PC-3 (cell line): ENCODE results near the gene FHL2. TPM values are rescaled to one million over a fixed set of nuclear protein-coding genes. Genes with fewer than 3 reads are reported as not detected.
A peak's percentile ranks its signal among the peaks of the same experiment; 100 is the strongest.

Experiments used
- ATAC-seq: fragments of 200-7000 bp; cut with Tn5 transposase; 2 replicates; pipeline ENCODE4 v1.9.1; 2020; ENCODE audit warnings: mild to moderate bottlenecking, moderate library complexity
- BruUV-seq: library from RNA; stranded (reverse); fragments of 400-500 nt; replicated peaks from 2 replicates; lab custom pipeline; 2021; lab: Mats Ljungman, UMichigan
- CTCF ChIA-PET: fragments of 300-600 bp; sonication (Branson Sonifier 250); formaldehyde crosslinking; loops from one replicate; lab custom pipeline; 2022; ENCODE audit warnings: antibody characterized with exemption; lab: Charles Lee
- POLR2A ChIA-PET: fragments of 300-600 bp; sonication (Branson Sonifier 250); formaldehyde crosslinking; loops from one replicate; lab custom pipeline; 2022; ENCODE audit warnings: antibody characterized with exemption; ENCODE audit not compliant: unreplicated experiment; lab: Charles Lee
- DNase-seq: peaks from one replicate; pipeline ENCODE4 v3.0.0-alpha.2; 2015
- H2AFZ ChIP-seq: fragments of 300-600 bp; sonication (generic); 2 replicates; pipeline ENCODE4 v1.6.0; 2016; ENCODE audit warnings: antibody characterized with exemption, low read length
- H3F3A ChIP-seq: fragments of 300-600 bp; sonication (generic); one replicate; pipeline ENCODE4 v1.6.0; 2017; ENCODE audit warnings: antibody characterized with exemption, low read length, control low read depth, mild to moderate bottlenecking; ENCODE audit not compliant: unreplicated experiment
- H3K27ac ChIP-seq: fragments of 300-600 bp; sonication (generic); 2 replicates; pipeline ENCODE4 v1.5.1; 2016; ENCODE audit warnings: mild to moderate bottlenecking, low read length
- H3K27me3 ChIP-seq: fragments of 300-600 bp; sonication (generic); 2 replicates; pipeline ENCODE4 v1.6.1; 2016; ENCODE audit warnings: low read length, mixed read lengths
- H3K36me3 ChIP-seq: fragments of 300-600 bp; sonication (generic); 2 replicates; pipeline ENCODE4 v1.6.1; 2016; ENCODE audit warnings: low read depth, mixed run types, low read length, mixed read lengths
- H3K4me1 ChIP-seq: fragments of 300-600 bp; sonication (generic); 2 replicates; pipeline ENCODE4 v1.5.1; 2016; ENCODE audit warnings: low read length; ENCODE audit not compliant: insufficient read depth
- H3K4me2 ChIP-seq: fragments of 300-600 bp; sonication (generic); 2 replicates; pipeline ENCODE4 v1.6.0; 2016; ENCODE audit warnings: low read length
- H3K4me3 ChIP-seq: fragments of 300-600 bp; sonication (generic); 2 replicates; pipeline ENCODE4 v1.5.1; 2016; ENCODE audit warnings: mild to moderate bottlenecking, low read length, mixed read lengths
- H3K79me2 ChIP-seq: fragments of 300-600 bp; sonication (generic); 2 replicates; pipeline ENCODE4 v1.6.1; 2017; ENCODE audit warnings: low read length, mixed read lengths
- H3K9ac ChIP-seq: fragments of 300-600 bp; sonication (generic); 2 replicates; pipeline ENCODE4 v1.6.0; 2016; ENCODE audit warnings: mild to moderate bottlenecking, low read length
- H3K9me2 ChIP-seq: fragments of 300-600 bp; sonication (generic); replicated peaks from 2 replicates; pipeline ENCODE4 v1.6.1; 2016; ENCODE audit warnings: mixed run types, low read length, mixed read lengths
- H3K9me3 ChIP-seq: fragments of 300-600 bp; sonication (generic); 2 replicates; pipeline ENCODE4 v1.6.1; 2016; ENCODE audit warnings: low read length, mixed read lengths
- H4K20me1 ChIP-seq: fragments of 300-600 bp; sonication (generic); 2 replicates; pipeline ENCODE4 v1.6.1; 2016; ENCODE audit warnings: low read length, mixed read lengths
- EZH2 ChIP-seq: fragments of 300-600 bp; sonication (generic); IDR thresholded peaks from one replicate; pipeline ENCODE4 v1.6.1; 2017; ENCODE audit warnings: antibody characterized with exemption, mild to moderate bottlenecking, low read length; ENCODE audit not compliant: unreplicated experiment
- EZH2phosphoT487 ChIP-seq: fragments of 300-600 bp; sonication (generic); IDR thresholded peaks from 2 replicates; pipeline ENCODE4 v1.6.1; 2018; ENCODE audit warnings: mild to moderate bottlenecking, antibody characterized with exemption, low read length, borderline replicate concordance
- intact Hi-C: fragments of 100-400 bp; cut with micrococcal nuclease; formaldehyde crosslinking; loops from 2 replicates; pipeline ENCODE4 v1.9.0; 2023
- total RNA-seq: library from RNA; depleted of rRNA; stranded (reverse); fragments of >200 nt; gene quantifications from 2 replicates; pipeline ENCODE4 v1.2.3, GENCODE V29; 2014
- TF ChIP-seq, protein P1 (sequence below): fragments of 300-600 bp; sonication (generic); conservative IDR thresholded peaks from 2 replicates; pipeline ENCODE4 v1.5.1; 2017; ENCODE audit warnings: antibody characterized with exemption, low read depth, mild to moderate bottlenecking, low read length

FHL2 gene
- total RNA-seq, 1 experiment from 2014 or later, result 118 TPM

DNA sequence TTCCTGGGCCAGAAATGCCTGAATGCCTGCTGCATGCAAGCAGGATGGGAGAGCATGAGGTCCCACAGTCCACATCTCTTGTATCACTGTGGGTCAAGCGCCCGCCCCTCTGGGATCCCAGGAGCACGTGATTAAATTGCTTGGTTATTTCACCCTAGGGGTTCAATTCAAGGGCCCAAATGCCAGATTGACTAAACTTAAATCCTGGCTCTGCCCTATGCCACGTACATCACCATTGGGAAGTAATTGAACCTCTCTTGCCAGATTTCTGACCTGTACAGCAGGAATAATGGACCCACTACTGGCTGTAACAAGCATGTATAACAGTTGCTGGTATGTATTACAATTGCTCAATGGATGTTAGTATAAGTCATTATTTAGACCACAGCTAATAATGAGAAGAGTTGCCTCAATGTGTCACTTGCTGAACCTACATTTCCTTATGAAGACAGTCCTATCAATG lies 19.9 kb downstream of the FHL2 start:
- H3K9me3 ChIP-seq, result no peaks in the 10 kb centered on the region
- H3K4me1 ChIP-seq, result peaks cover 31% of the 10 kb centered on the region
- ATAC-seq (no peak), DNase-seq (no peak)
- TF ChIP-seq, protein P1, sequence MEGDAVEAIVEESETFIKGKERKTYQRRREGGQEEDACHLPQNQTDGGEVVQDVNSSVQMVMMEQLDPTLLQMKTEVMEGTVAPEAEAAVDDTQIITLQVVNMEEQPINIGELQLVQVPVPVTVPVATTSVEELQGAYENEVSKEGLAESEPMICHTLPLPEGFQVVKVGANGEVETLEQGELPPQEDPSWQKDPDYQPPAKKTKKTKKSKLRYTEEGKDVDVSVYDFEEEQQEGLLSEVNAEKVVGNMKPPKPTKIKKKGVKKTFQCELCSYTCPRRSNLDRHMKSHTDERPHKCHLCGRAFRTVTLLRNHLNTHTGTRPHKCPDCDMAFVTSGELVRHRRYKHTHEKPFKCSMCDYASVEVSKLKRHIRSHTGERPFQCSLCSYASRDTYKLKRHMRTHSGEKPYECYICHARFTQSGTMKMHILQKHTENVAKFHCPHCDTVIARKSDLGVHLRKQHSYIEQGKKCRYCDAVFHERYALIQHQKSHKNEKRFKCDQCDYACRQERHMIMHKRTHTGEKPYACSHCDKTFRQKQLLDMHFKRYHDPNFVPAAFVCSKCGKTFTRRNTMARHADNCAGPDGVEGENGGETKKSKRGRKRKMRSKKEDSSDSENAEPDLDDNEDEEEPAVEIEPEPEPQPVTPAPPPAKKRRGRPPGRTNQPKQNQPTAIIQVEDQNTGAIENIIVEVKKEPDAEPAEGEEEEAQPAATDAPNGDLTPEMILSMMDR, result no peak
- no peak for TF ChIP-seq EZH2
- no peak for TF ChIP-seq EZH2phosphoT487
- H3K4me2 ChIP-seq, result no peak overlapping the region
- no TSS peak for BruUV-seq
- no peaks in the 10 kb centered on the region for H3K9me2 ChIP-seq
- no peaks in the 10 kb centered on the region for H3F3A ChIP-seq
- no peak overlapping the region for H3K27ac ChIP-seq
- H3K79me2 ChIP-seq, result peaks cover 89% of the 10 kb centered on the region
- no peaks in the 10 kb centered on the region for H3K27me3 ChIP-seq
- H2AFZ ChIP-seq, result no peak overlapping the region
- H3K36me3 ChIP-seq, result peaks cover 74% of the 10 kb centered on the region
- intact Hi-C loops, result no loop called here
- POLR2A ChIA-PET, result no interaction called here
- H4K20me1 ChIP-seq, result 0 out of 2 replicates have a peak, but pooled peaks cover 13% of the 10 kb centered on the region
- H3K9ac ChIP-seq, result no peak overlapping the region
- H3K4me3 ChIP-seq, result no peak overlapping the region
- CTCF ChIA-PET, result no interaction called here

DNA sequence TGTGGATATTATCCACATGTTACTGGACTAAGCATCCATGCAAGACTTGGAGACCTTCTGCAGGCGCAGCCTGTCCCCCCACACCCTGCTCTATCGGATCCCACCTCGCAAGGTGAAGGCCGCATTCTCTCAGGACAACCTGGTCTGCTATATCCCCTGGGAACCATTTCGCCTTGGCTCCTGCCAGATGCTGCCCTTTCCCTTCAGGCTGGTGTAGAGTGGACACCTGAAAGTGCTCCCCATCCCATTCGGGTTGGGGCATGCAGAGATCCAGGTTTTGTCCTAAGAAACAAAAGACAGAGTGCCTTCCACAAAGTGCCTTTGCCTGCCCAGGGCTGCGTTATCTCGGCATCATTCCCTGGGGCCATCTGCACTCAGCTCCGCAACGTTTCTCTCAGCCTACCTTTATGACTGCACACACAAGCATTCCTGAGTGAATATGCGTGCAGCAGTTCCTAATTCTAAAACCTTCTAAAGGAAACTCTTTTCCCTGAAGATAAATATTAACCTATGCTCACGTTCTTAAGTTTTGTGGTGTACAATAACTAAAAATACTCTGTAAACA lies 20.5 kb downstream of the FHL2 start:
- ChIA-PET POLR2A (interaction anchor here (0.6 kb wide), 1 partner anchor 133 kb away, joined by 3 read pairs; no protein-coding TSS in a partner anchor), CTCF (interaction anchor here (0.6 kb wide), 1 partner anchor 143 kb away, joined by 4 read pairs; no protein-coding TSS in a partner anchor)
- H3F3A ChIP-seq, result no peaks in the 10 kb centered on the region
- H3K4me2 ChIP-seq, result no peak overlapping the region
- no peak overlapping the region for H2AFZ ChIP-seq
- TF ChIP-seq, protein P1, result no peak
- TF ChIP-seq EZH2, result no peak
- no peak for TF ChIP-seq EZH2phosphoT487
- H3K27me3 ChIP-seq, result no peaks in the 10 kb centered on the region
- intact Hi-C loops, result no loop called here
- ATAC-seq (no peak), DNase-seq (no peak)
- no peak overlapping the region for H3K9ac ChIP-seq
- H3K9me3 ChIP-seq, result no peaks in the 10 kb centered on the region
- no TSS peak for BruUV-seq
- H3K27ac ChIP-seq, result no peak overlapping the region
- H3K9me2 ChIP-seq, result no peaks in the 10 kb centered on the region
- H3K4me1 ChIP-seq, result peaks cover 31% of the 10 kb centered on the region
- H3K79me2 ChIP-seq, result peaks cover 89% of the 10 kb centered on the region
- peaks cover 70% of the 10 kb centered on the region for H3K36me3 ChIP-seq
- no peak overlapping the region for H3K4me3 ChIP-seq
- H4K20me1 ChIP-seq, result 0 out of 2 replicates have a peak, but pooled peaks cover 13% of the 10 kb centered on the region

DNA sequence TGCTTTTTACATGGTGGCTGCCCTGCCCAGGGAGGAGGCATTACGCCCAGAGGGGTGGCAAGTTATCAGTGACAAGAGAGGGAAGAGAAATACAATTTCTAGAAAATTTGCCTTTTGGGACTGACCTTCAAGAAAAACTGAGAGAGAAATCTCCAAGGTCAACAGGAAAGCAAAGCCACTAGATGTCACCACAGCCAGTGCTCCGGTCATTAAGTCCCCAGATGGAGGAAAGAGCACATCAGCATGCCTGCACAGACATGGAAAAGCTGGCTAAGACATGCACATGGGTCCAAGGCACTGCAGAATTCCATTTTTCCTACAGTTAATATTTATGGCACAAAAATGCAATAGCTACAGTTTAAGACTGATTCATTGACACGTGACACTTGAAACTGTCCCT lies 21.0 kb downstream of the FHL2 start:
- ChIA-PET POLR2A (interaction anchor here (0.6 kb wide), 1 partner anchor 134 kb away, joined by 3 read pairs; no protein-coding TSS in a partner anchor), CTCF (interaction anchor here (0.6 kb wide), 1 partner anchor 143 kb away, joined by 4 read pairs; no protein-coding TSS in a partner anchor)
- DNase-seq (no peak), ATAC-seq (peak; percentile 30)
- H3K4me3 ChIP-seq, result no peak overlapping the region
- H3K36me3 ChIP-seq, result peaks cover 70% of the 10 kb centered on the region
- no peaks in the 10 kb centered on the region for H3K27me3 ChIP-seq
- H3K9me3 ChIP-seq, result no peaks in the 10 kb centered on the region
- 0 out of 2 replicates have a peak, but pooled peaks cover 13% of the 10 kb centered on the region for H4K20me1 ChIP-seq
- peaks cover 89% of the 10 kb centered on the region for H3K79me2 ChIP-seq
- H3K27ac ChIP-seq, result no peak overlapping the region
- no peaks in the 10 kb centered on the region for H3K9me2 ChIP-seq
- no peaks in the 10 kb centered on the region for H3F3A ChIP-seq
- no peak for TF ChIP-seq EZH2
- TF ChIP-seq, protein P1, result peak; percentile 41
- TF ChIP-seq EZH2phosphoT487, result no peak
- H3K9ac ChIP-seq, result no peak overlapping the region
- H3K4me2 ChIP-seq, result no peak overlapping the region
- intact Hi-C loops, result no loop called here
- BruUV-seq, result no TSS peak
- H2AFZ ChIP-seq, result no peak overlapping the region
- H3K4me1 ChIP-seq, result peaks cover 33% of the 10 kb centered on the region
